SK-N-SH (cell line): Measurements from ENCODE around the gene ASIP.

Experiments
- CHD2 ChIP-seq: fragments of 150-350 bp; IDR thresholded peaks from 2 replicates; pipeline ENCODE4 v1.6.1; 2018; ENCODE audit warnings: low read length; ENCODE audit not compliant: partially characterized antibody
- FOXM1 ChIP-seq: IDR thresholded peaks from 2 replicates; pipeline ENCODE4 v1.4.0; 2012; ENCODE audit warnings: low read depth, mild to moderate bottlenecking
- GABPA ChIP-seq: IDR thresholded peaks from 2 replicates; pipeline ENCODE4 v1.4.0; 2012; ENCODE audit warnings: low read depth, mild to moderate bottlenecking
- MAX ChIP-seq: IDR thresholded peaks from 2 replicates; pipeline ENCODE4 v1.4.0; 2012; ENCODE audit warnings: low read depth
- RAD21 ChIP-seq: IDR thresholded peaks from 2 replicates; pipeline ENCODE4 v1.6.1; 2012; ENCODE audit warnings: mild to moderate bottlenecking, low read length
- SIN3A ChIP-seq: IDR thresholded peaks from 2 replicates; pipeline ENCODE4 v1.6.1; 2012; ENCODE audit warnings: low read depth, mild to moderate bottlenecking, low read length, moderate library complexity, borderline replicate concordance
- TAF1 ChIP-seq: IDR thresholded peaks from 2 replicates; pipeline ENCODE4 v1.6.1; 2012; ENCODE audit warnings: low read depth, mild to moderate bottlenecking, low read length, moderate library complexity, borderline replicate concordance
- TCF12 ChIP-seq: IDR thresholded peaks from 2 replicates; pipeline ENCODE4 v1.4.0; 2012
- YY1 ChIP-seq: IDR thresholded peaks from 2 replicates; pipeline ENCODE4 v1.4.0; 2012; ENCODE audit warnings: low read depth, mild to moderate bottlenecking
- TF ChIP-seq, protein P1 (sequence below): fragments of 200-600 bp; sonication (generic); IDR thresholded peaks from 2 replicates; pipeline ENCODE4 v1.6.1; 2017; ENCODE audit warnings: antibody characterized with exemption, mild to moderate bottlenecking, moderate library complexity
- TF ChIP-seq, protein P2 (sequence below): IDR thresholded peaks from 2 replicates; pipeline ENCODE4 v1.6.1; 2012; ENCODE audit warnings: mild to moderate bottlenecking, low read depth, low read length, moderate library complexity
- TF ChIP-seq, protein P3 (sequence below): IDR thresholded peaks from 2 replicates; pipeline ENCODE4; 2012

GRCh38 chr20:34274694-34275093 is 33.5 kb downstream of the ASIP start:
- TF ChIP-seq SIN3A = no peak
- TF ChIP-seq, protein P1, sequence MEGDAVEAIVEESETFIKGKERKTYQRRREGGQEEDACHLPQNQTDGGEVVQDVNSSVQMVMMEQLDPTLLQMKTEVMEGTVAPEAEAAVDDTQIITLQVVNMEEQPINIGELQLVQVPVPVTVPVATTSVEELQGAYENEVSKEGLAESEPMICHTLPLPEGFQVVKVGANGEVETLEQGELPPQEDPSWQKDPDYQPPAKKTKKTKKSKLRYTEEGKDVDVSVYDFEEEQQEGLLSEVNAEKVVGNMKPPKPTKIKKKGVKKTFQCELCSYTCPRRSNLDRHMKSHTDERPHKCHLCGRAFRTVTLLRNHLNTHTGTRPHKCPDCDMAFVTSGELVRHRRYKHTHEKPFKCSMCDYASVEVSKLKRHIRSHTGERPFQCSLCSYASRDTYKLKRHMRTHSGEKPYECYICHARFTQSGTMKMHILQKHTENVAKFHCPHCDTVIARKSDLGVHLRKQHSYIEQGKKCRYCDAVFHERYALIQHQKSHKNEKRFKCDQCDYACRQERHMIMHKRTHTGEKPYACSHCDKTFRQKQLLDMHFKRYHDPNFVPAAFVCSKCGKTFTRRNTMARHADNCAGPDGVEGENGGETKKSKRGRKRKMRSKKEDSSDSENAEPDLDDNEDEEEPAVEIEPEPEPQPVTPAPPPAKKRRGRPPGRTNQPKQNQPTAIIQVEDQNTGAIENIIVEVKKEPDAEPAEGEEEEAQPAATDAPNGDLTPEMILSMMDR = no peak
- no peak for TF ChIP-seq TCF12
- TF ChIP-seq CHD2 = no peak
- TF ChIP-seq, protein P2, sequence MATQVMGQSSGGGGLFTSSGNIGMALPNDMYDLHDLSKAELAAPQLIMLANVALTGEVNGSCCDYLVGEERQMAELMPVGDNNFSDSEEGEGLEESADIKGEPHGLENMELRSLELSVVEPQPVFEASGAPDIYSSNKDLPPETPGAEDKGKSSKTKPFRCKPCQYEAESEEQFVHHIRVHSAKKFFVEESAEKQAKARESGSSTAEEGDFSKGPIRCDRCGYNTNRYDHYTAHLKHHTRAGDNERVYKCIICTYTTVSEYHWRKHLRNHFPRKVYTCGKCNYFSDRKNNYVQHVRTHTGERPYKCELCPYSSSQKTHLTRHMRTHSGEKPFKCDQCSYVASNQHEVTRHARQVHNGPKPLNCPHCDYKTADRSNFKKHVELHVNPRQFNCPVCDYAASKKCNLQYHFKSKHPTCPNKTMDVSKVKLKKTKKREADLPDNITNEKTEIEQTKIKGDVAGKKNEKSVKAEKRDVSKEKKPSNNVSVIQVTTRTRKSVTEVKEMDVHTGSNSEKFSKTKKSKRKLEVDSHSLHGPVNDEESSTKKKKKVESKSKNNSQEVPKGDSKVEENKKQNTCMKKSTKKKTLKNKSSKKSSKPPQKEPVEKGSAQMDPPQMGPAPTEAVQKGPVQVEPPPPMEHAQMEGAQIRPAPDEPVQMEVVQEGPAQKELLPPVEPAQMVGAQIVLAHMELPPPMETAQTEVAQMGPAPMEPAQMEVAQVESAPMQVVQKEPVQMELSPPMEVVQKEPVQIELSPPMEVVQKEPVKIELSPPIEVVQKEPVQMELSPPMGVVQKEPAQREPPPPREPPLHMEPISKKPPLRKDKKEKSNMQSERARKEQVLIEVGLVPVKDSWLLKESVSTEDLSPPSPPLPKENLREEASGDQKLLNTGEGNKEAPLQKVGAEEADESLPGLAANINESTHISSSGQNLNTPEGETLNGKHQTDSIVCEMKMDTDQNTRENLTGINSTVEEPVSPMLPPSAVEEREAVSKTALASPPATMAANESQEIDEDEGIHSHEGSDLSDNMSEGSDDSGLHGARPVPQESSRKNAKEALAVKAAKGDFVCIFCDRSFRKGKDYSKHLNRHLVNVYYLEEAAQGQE = no peak
- no peak for TF ChIP-seq RAD21
- no peak for TF ChIP-seq YY1
- TF ChIP-seq MAX = no peak
- no peak for TF ChIP-seq TAF1
- TF ChIP-seq, protein P3, sequence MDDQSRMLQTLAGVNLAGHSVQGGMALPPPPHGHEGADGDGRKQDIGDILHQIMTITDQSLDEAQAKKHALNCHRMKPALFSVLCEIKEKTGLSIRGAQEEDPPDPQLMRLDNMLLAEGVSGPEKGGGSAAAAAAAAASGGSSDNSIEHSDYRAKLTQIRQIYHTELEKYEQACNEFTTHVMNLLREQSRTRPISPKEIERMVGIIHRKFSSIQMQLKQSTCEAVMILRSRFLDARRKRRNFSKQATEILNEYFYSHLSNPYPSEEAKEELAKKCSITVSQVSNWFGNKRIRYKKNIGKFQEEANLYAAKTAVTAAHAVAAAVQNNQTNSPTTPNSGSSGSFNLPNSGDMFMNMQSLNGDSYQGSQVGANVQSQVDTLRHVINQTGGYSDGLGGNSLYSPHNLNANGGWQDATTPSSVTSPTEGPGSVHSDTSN = no peak
- no peak for TF ChIP-seq FOXM1
- no peak for TF ChIP-seq GABPA
